Psoas muscle (tissue), 8 donors: ENCODE results near the gene ACSM5. TPM values are rescaled to one million over a fixed set of nuclear protein-coding genes. Genes with fewer than 3 reads are reported as not detected.

Experiments
- ATAC-seq, 4 donors: fragments of 200-7000 bp; cut with Tn5 transposase; one replicate each; pipeline ENCODE4 v1.9.1; 2020; ENCODE audit warnings: moderate library complexity in 3 of 4, mild to moderate bottlenecking in 2 of 4
- DNase-seq, 2 donors: peaks; one replicate each; pipeline ENCODE4 v3.0.0-alpha.2; 2020
- H3K27ac ChIP-seq: fragments of 200-600 bp; one replicate; pipeline ENCODE4 v1.8.0; 2022
- H3K27me3 ChIP-seq, 3 donors: fragments of 200-600 bp in 1 of 3; one replicate each; pipeline versions ENCODE4 v1.6.1 to v1.8.0; 2013 to 2022; ENCODE audit warnings: low read length in 2 of 3, mild to moderate bottlenecking in 2 of 3, moderate library complexity in 1 of 3; ENCODE audit not compliant: insufficient read depth in 3 of 3
- H3K36me3 ChIP-seq, 2 donors: fragments of 200-600 bp in 1 of 2; one replicate each; pipeline versions ENCODE4 v1.6.1 to v1.8.0; 2013 to 2022; ENCODE audit warnings: low read depth in 1 of 2, mild to moderate bottlenecking in 1 of 2, moderate library complexity in 1 of 2; ENCODE audit not compliant: insufficient read depth in 1 of 2
- H3K4me1 ChIP-seq: fragments of 200-600 bp; one replicate; pipeline ENCODE4 v1.8.0; 2022
- H3K4me3 ChIP-seq: fragments of 200-600 bp; one replicate; pipeline ENCODE4 v1.8.0; 2022; ENCODE audit warnings: mild to moderate bottlenecking
- H3K9me3 ChIP-seq: fragments of 200-600 bp; one replicate; pipeline ENCODE4 v1.8.0; 2022
- CTCF ChIP-seq: fragments of 200-600 bp; IDR thresholded peaks from one replicate; pipeline ENCODE4 v1.8.0; 2022; ENCODE audit warnings: antibody characterized with exemption
- WGBS, 3 donors: extraction: QIAGEN DNeasy Blood & Tissue Kit; methylation state at CpG; one replicate each; pipeline versions ENCODE4 v1.1.6 to v1.1.7; 2013; 5-methylcytosine and 5-hydroxymethylcytosine counted together
- intact Hi-C, 2 donors: fragments of 100-400 bp; cut with DNase I; formaldehyde crosslinking; loops; one replicate each; pipeline versions ENCODE4 v1.11.0 to v1.14.2; 2022
- polyA plus RNA-seq, 3 donors: library from polyadenylated mRNA; stranded (reverse); fragments of 200-250 nt; gene quantifications; one replicate each; pipeline ENCODE4 v1.2.3, GENCODE V29; 2013
- total RNA-seq, 4 donors: library from RNA; stranded (reverse); fragmentation: NEBNext Ultra II Directional in 2 of 4; extraction: Animal tissue kit (Norgen Biotek cat#: 25700) in 2 of 4; gene quantifications; one replicate each; pipeline versions ENCODE4 v1.2.1 to v1.2.4, GENCODE V29; 2021 to 2023
- donor health status: healthy with polysubstance abuse.
- donor health status: DM: no; HTN: no; CAD: no; lungs with moderate emphysema.
- donor health status: Bipolar disorder and iron deficiency.
- donor health status: healthy.
- donor health status: DM: yes; HTN: yes; CAD: no.
- donor health status: DM: no; HTN: no; CAD: no.
- donor health status: DM: no; HTN: no; CAD: no.
- donor health status: DM: yes; HTN: yes; CAD: no.

ACSM5 gene
- total and polyA plus RNA-seq, 7 donors = 1.2 to 7.9 (median 4.3) TPM

GRCh38 chr16:20401475-20402016 lies 7.8 kb upstream of the ACSM5 start:
- 35 to 49% (median 43%) methylated on average over 8 of the region's 8 CpGs for WGBS, 3 donors
- intact Hi-C loops = loop anchor here in 1 of 2 donors (2.0 kb wide), 1 partner anchor 13 kb away; no protein-coding TSS in a partner anchor
- ATAC-seq (peak in 1 of 4 donors; percentile 30), DNase-seq (no peak)
- Histone ChIP-seq H3K4me3 (no peak overlapping the region), H3K4me1 (no peaks in the 10 kb centered on the region), H3K9me3 (no peaks in the 10 kb centered on the region), H3K27ac (no peak overlapping the region), H3K36me3 (no peaks in the 10 kb centered on the region), H3K27me3 (no peaks in the 10 kb centered on the region)
- no peak for TF ChIP-seq CTCF

- no peak overlapping the region for H3K4me3 ChIP-seq
- H3K4me1 ChIP-seq = no peaks in the 10 kb centered on the region
- no peak overlapping the region for H3K27ac ChIP-seq
- ATAC-seq (no peak), DNase-seq (no peak)
- H3K27me3 ChIP-seq = no peaks in the 10 kb centered on the region
- no peaks in the 10 kb centered on the region for H3K9me3 ChIP-seq
- no peak for TF ChIP-seq CTCF
- WGBS, 3 donors = 86 to 97% (median 92%) methylated on average over 2 of the region's 2 CpGs
- intact Hi-C loops = loop anchor here in 1 of 2 donors (2.0 kb wide), 1 partner anchor 14 kb away; no protein-coding TSS in a partner anchor
- H3K36me3 ChIP-seq = no peaks in the 10 kb centered on the region
Observed at GRCh38 chr16:20402651-20403050, 6.7 kb upstream of the ACSM5 start.

- Histone ChIP-seq H3K27me3 (no peaks in the 10 kb centered on the region), H3K27ac (no peak within 1 kb of the TSS), H3K4me1 (no peaks in the 10 kb centered on the region), H3K9me3 (no peaks in the 10 kb centered on the region), H3K36me3 (no peaks in the 10 kb centered on the region), H3K4me3 (no peak within 1 kb of the TSS)
- DNase-seq = no peak
- WGBS, 3 donors = 88 to 97% (median 89%) methylated on average over 2 of the region's 2 CpGs
- no peak for ATAC-seq
- intact Hi-C loops = no loop called here
- TF ChIP-seq CTCF = no peak
Observed at GRCh38 chr16:20404637-20405036, 4.7 kb upstream of the ACSM5 start, which contains the start of gene PDILT. PDILT (minus strand) TSS chr16:20404737; CDS start chr16:20399300, 5,437 bp downstream.

- 64 to 81% (median 72%) methylated on average over 6 of the region's 6 CpGs for WGBS, 3 donors
- intact Hi-C loops = no loop called here
- no peaks in the 10 kb centered on the region for H3K9me3 ChIP-seq
- peak overlapping the region; percentile 46 for H3K27ac ChIP-seq
- H3K4me3 ChIP-seq = peak overlapping the region; percentile 57
- no peaks in the 10 kb centered on the region for H3K27me3 ChIP-seq
- TF ChIP-seq CTCF = no peak
- DNase-seq (no peak), ATAC-seq (no peak)
- H3K36me3 ChIP-seq = no peaks in the 10 kb centered on the region
- H3K4me1 ChIP-seq = no peaks in the 10 kb centered on the region
Observed at GRCh38 chr16:20410121-20410723, 888 bp downstream of the ACSM5 start.
